Activated naive CD8-positive, alpha-beta T cell treated with anti-CD3 and anti-CD28 coated beads, Interleukin-2, amount 50 U/mL, for 16 hours (primary cell): ENCODE data around the gene ASIP.
"Not testable (repeated sequence)": the region's sequence is repeated elsewhere in the genome, so short reads cannot be mapped to it uniquely, and the experiment has no call there.

Experiments
- DNase-seq: peaks from one replicate; pipeline ENCODE4 v3.0.0-alpha.2; 2020; ENCODE audit warnings: low read depth, low spot score

Gene ASIP

DNA sequence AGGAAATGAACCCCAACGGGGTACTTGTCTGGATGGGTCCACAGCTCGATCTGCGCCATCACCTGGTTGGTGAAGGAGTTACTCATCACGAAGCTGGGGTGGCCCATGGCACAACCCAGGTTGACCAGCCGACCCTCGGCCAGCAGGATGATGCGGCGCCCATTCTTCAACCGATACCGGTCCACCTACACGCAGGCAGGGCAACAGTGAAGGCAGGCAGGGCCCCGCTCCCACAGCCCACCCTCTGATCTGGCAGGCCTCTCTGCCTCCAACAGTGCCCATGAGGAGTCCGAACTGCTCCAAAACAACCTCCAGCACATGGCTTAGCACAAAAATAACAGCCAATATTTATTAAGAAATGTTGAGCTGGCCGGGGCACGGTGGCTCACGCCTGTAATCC is 44.2 kb downstream of the ASIP start:
- no peak for DNase-seq

DNA sequence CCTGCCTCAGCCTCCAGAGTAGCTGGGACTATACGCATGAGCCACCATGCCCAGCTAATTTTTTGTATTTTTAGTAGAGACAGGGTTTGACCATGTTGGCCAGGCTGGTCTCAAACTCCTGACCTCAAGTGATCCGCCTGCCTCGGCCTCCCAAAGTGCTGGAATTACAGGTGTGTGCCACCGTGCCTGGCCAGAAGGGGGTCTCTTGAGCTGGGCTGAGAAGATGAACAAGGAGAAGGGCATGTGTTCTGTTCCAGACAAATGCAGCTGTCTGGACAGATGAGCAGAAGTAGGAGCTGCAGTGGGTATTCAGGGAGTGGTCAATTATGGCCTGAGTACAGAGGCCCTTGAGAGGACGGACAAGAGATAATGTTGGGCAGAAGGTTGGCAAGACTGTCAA is 46.3 kb downstream of the ASIP start:
- DNase-seq, result not testable (repeated sequence)

DNA sequence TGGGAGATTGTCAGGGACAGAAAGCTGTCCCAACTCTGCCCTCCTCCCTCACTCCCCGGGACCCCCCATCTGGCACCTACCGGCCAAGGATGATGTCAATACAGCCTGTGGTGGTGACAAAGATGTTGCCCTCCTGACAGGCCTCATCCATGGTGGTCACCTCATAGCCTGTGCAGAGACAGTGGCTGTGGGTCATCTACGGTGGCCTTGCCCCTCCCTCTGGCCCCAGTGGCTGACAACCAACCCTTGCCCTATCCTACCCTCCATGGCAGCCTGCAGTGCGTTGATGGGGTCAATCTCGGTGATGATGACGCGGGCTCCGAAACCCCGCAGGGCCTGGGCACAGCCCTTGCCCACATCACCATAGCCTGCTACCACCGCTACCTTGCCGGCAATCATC is 49.2 kb downstream of the ASIP start:
- no peak for DNase-seq

DNA sequence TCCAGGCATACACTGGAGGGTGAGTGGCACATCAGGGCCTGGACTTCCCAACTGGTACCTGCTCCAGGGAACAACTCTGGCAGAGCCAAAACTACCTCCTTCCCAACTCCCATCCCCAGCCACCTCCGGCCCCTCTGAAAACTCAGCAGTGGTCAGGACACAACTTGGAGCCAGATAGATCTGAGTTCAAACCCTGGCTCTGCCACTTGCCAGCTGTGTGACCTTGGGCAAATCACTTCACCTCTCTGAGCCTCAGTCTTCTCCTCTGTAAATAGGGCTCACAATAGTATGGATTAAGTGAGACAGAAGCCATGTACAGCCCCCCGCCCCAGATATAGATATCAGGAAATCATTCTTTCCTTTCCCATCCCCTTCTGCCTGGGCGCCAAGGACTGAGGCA is 51.3 kb downstream of the ASIP start:
- no peak for DNase-seq

DNA sequence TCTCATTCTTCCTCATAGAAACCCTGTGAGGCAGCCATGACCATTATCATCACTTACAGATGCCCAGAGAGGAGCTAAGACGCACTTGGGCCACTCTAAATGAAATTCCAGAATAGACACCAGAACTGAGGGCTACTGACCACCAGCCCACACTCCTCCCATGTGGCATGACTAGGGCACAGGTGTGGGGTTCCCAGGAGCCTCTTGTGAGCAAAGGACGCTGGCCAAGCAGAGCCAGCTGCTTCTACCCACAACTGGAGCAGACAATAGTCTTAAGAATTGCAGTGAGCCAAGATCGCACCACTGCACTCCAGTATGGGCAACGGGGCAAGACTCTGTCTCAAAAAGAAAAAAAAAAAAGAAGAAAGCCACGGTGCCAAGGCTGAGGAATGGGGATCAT is 51.9 kb downstream of the ASIP start:
- no peak for DNase-seq

DNA sequence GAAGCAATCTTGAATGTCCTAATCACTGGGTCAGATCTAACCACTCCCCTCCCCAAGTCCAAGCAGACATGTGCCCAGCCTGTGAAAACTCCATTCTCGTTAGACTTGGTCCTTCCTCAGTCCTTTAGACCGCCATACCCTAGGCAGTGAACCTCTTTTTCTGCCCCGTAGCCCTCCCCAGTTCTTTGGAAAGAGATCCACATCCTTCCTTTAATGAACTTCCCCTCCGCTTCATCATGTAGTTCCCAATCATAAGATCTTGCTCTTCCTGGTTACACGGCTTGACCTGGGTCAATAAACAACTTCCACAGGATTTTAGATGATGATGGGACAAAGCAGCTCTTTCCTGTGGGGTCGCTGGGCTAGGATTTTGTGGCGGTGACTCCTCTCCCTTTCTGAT is 52.4 kb downstream of the ASIP start:
- DNase-seq, result no peak

DNA sequence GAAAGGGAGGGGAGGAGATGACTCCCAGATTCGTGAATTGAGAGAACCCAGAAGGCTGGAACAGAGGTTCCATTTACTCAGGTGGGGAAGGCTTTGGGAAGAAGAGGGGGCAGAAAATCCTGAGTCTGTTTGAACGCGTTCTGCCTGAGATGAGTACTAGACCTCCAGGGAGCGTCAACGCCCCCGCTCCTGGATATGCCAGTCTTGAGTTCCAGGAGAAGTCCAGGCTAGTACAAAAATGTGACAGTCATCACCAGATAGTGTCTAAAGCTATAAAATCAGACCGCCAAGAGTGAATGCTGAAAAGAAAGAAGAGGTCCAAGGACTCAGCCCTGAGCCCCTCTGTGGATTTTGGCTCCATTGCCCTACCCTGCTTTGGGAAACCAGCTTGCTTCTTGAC is 53.3 kb downstream of the ASIP start:
- DNase-seq, result no peak

DNA sequence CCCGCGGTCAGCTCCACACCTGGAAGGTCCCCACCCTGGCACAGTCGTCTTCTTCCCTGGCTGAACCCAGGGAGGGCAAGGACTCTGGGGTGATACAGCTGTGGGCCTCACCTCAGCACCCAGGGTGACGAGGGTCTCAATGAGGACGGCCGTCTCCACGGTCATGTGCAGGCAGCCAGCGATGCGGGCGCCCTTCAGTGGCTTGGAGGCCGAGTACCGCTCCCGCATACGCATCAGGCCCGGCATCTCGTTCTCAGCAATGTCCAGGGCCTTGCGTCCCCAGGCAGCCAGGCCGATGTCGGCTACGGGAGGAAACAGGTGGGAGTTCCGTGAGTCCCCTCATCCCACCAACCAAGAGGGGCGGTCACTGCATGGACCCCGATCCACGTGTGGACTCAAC is 54.1 kb downstream of the ASIP start:
- DNase-seq, result no peak

DNA sequence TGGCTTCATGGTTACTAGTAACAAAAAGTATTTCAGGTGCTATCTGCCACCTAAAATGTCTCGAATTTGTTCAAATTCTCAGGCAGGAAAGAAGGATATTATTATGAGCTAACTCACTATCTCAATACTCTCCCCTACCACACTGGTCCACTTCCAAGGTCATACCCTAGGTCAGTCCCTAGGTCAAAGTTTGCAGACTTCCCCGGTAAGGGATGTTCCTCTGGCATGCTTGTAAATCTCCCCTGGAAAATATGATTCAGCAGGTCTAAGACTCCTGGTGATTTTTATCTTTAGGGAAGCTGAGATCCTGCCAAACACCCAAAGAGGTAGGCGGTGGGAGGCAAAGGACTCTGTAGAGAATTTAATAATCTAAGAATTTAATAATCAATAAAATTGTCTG is 55.2 kb downstream of the ASIP start:
- DNase-seq, result no peak

DNA sequence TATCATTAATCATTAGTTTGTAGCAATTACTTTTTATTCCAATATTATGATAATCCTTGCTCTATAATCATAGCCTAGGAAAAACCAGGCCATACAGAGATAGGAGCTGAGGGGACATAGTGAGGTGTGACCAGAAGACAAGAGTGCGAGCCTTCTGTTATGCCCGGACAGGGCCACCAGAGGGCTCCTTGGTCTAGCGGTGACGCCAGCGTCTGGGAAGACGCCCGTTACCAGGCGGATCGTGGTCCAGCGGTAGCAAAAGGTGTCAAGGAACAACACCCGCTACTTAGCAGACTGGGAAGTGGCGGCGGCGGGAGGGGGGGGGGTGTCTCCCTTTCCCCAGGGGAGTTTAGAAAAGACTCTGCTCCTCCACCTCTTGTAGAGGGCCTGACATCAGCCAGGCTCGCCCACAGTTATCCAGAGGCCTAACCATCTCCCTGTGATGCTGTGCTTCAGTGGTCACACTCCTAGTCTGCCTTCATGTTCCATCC is 57.1 kb downstream of the ASIP start:
- DNase-seq, result not testable (repeated sequence)

DNA sequence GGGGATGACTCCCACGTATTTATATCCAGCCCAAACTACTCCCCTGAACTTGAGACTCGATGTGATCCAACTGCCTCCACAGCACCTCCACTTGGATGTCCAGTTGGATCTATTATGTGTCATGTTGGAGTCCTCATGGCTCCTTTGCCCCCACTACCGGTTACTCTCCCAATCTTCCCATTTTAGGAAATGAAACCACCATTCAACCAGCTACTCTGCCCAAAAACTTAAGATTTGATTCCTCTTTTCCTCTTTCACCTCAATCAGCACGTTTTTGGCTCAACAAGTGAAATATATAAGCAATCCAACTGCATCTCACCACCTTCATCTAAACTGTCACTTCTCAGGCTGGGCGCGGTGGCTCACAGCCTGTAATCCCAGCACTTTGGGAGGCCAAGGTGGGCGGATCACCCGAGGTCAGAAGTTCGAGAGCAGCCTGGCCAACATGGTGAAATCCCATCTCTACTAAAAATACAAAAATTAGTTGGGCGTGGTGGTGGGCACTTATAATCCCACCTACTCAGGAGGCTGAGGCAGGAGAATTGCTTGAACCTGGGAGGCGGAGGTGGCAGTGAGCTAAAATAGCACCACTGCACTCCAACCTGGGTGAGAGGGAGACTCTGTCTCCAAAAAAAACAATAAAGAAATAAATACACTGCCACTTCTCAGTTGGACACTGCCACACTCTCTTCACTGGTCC is 58.5 kb downstream of the ASIP start:
- DNase-seq, result no peak

DNA sequence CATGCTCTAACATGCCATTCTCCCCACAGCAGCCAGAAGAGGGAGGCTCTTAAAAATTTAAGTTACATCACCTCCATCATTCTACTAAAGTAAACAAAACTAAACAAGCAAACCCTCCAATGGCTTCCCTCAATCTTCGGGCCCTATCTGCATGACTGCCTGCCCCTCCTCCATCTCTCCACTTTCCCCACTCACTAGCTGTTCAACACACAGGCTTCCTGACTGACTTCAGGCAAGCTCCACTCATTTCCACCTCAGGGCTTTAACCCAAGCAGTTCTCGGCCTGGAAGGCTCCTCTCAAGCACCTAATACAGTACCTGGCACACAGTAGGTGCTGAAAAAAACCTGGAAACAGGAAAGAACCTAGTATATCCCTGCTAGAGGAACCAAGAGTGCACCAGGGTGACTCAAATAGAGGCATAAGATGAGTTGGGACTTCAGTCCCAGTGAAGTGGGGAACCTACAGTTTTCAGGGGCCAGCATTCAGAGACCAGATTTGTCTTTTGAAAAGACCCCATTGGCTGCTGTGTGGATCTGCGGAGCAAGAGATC is 59.1 kb downstream of the ASIP start:
- no peak for DNase-seq

DNA sequence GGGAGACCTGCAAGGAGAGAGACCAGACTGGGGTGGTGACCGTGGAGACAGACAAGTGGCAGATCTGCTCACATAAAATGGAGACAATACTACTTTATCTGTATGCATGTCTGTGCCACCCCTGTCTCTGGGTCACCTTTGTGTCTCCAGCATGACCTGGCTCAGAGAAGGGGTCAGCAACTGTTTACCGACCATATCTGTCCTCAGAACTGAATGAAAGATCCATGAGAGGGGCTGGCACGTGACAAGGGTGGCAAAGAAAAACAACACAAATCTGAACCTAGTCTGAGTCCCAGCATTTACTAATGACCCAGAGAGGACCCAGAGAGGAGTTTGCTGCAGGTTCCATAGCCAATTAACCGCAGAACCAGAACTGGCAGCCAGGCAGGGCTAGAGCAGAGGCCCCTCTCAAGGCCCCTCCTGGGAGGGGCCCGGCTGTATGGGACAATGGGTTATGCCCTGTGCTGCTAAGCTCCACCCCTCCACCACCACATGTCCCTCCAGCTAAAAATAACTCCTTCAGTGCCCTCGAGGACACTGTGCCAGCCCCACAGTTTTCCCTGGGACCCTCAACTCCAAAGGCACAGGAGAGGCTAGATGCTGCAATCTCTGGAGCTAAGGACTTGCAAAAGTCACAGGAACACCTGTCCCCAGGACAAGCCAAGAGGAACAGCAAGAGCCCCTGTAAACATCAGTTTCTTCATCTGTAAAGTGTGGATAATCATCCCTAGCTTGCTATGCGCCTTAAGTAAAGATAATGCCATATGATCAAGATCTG is 59.8 kb downstream of the ASIP start:
- DNase-seq, result no peak

DNA sequence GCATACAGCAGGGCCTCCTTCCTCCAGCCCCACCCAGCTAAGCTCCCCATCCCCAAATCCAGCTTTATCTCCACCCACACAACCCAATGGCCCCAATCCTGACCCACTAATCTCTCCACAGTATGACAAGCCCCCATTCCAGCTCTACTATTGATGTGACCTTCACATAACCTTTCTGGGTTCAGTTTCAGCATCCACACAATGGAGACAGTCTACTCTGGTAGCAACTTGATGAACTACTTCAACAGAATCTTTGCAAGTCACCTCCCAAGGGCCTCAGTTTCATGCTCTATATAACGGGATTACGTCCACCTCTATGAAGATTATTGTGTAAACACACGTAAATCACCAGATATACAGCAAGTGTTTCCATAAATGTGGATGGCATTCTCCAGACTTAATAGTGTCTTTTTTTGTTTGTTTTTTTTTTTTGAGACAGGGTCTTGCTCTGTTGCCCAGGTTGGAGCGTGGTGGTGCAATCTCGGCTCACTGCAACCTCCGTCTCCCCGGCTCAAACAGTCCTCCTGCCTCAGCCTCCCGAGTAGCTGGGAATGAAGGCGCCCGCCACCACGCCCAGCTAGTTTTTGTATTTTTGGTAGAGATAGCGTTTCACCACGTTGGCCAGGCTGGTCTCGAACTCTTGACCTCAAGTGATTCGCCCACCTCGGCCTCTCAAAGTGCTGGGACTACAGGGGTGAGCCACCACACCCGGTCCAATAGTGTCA is 60.5 kb downstream of the ASIP start:
- no peak for DNase-seq

DNA sequence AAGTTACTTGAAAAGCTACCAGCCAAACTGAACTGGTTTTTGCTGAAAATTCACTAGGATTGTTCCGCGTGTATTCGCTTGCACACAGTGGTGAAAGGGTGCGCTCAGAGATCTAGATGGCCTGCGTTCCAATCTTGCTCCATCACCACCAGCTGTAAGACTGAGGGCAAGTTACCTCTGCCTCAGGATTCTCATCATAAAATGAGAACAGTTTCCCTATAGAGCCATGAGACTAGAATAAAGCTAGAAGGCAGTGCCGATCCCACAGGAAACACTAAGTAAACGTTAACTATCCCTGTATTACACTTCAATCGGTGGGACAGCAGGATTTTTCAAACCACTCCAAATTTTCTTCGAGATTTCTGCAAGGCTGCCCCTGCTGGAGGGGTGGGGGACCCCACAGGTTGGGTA is 61.1 kb downstream of the ASIP start:
- no peak for DNase-seq

DNA sequence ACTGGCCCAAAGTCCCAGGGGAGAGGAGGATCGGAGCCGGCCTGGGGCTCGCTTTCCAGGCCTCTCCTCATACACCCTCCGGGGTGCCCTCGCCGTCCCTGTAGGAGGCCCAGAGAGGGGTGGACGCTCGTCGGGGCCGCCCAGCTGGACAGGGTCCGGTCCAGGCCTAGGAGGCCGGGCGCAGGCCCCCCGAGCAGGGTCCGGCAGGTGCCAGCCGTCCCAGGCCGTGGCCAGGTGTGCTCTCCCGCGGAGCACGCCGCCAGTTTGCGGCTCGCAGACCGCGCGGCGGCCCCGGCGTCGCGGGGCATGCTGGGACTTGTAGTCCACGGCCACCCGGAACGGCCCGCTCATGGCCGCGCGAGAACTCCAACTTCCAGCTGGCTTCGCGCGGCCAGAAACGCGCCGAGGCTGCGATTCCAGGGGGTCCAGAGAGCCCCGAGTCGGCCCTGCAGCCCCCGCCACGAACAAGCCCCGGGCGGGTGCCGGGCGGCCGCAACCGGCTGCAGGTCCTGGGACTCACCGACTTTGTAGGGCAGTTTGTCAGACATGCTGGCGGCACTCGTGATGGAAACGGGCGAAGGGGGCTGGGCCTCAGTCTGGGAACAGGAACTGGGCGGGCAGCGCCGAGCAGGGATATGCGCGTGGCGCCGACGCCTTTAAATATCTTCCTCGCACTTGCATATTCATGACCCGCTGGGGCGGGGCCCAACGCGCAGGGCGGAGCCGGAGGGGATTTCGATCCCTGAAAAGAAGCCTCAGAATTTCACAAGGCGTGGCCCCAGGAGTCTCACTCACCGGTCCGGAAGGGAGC is 61.7 kb downstream of the ASIP start, which contains the start of gene AHCY:
AHCY (minus strand) TSS at position 633 of the 811 bp plus-strand sequence; CDS start at position 548, 85 bp downstream.
- peak; percentile 82 for DNase-seq

DNA sequence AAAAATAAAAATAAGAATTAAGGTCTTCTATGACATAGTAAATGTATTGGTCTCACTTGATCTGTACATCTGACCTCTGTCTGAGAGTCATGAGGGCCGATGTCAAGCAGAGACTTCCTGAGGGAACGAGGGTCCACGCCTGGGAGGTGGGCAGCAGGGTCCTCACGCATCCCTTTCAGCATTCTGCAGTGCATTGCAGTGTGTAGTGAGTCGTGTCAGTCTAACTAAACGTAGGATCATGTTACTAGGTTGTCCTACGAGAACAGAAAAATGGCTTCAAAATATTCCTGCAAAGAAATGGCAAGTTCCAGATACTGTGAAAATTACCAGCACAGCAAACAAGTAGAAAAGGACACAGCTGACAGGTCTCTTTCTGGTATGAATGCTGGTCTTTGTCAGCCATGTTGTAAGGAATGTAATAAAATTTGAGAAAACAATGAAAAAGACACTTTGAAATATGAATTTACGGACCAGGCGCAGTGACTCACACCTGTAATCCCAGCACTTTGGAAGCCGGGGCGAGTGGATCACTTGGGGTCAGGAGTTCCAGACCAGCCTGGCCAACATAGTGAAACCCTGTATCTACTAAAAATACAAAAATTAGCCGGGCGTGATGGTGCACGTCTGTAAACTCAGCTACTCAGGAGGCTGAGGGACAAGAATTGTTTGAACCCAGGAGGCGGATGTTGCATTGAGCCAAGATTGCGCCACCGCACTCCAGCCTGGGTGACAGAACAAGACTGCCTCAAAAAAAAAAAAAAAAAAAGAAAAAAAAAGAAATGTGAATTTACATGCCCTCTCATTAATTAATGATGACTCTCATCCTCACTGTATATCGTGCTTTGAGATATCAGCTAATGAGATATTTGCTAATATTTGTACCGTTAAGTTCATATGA is 64.4 kb downstream of the ASIP start:
- DNase-seq, result no peak

DNA sequence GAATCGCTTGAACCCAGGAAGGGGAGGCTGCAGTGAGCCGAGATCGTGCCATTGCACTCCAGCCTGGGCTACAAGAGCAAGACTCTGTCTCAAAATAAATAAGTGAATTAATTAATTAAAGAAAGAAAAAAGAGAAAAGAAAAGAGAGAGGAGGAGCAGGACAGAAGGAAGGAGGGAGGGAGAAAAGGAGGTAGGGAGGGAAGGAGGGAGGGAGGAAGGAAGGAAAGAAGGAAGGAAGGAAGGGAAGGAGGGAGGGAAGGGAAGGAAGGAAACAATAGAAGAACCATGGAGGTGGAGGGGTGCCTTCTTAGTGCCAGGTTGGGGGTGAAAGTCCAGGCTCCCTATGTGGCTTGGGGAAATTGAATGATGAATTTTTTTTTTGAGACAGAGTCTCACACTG is 68.5 kb downstream of the ASIP start:
- no peak for DNase-seq

DNA sequence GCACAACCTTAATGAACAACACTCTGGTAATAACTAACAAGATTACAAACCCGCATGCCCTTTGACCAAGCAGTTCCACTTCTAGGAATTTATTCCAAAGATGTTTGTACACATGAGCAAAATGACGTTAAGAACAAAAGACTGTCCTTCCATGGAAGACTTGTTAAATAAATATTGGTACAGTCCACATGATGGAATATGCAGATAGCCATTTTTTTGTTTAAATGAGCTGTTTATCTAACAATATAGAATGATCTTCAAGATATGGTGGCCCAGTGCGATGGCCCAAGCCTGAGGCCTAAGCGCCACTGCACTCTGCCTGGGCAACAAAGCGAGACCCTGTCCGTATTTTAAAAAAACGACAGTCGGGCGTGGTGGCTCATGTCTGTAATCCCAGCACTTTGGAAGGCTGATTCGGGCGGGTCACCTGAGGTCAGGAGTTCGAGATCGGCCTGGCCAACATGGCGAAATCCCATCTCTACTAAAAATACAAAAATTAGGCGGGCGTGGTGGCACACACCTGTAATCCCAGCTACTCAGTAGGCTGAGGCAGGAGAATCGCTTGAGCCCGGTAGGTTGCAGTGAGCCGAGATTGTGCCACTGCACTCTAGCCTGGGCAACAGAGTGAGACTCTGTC is 69.4 kb downstream of the ASIP start:
- no peak for DNase-seq
